NCI-H82 treated with DMSO at 0.1 percent for 48 hours (cell line): ENCODE measurements around the gene USP3.

ENCODE experiments used
- DNase-seq: peaks from one replicate; lab custom pipeline; 2025; ENCODE audit not compliant: unreplicated experiment; lab: John Stamatoyannopoulos, UW

Gene USP3

GRCh38 chr15:63640146-63640545 lies 135.8 kb downstream of the USP3 start:
- no peak for DNase-seq
